ENCODE measurements around the gene ZFYVE28.
"Not testable (repeated sequence)": the region's sequence is repeated elsewhere in the genome, so short reads cannot be mapped to it uniquely, and the experiment has no call there.

Gene ZFYVE28

GRCh38 chr4:2432991-2433530 lies 14.6 kb upstream of the ZFYVE28 start:
- Histone ChIP-seq H3K27me3 (ENCODE audit: low read depth, low read length) (no peaks in the 10 kb centered on the region), H3K9me3 (ENCODE audit: control insufficient read depth in 1 of 2, low read length in 2 of 2) (no peaks in the 10 kb centered on the region), H3K36me3 (ENCODE audit: control insufficient read depth in 1 of 2, insufficient read depth in 2 of 2, low read length in 2 of 2) (no peaks in the 10 kb centered on the region), H3K4me1 (ENCODE audit: control insufficient read depth in 1 of 2, insufficient read depth in 2 of 2, low read length in 2 of 2) (no peaks in the 10 kb centered on the region), H3K4me3 (ENCODE audit: low read depth in 1 of 2, low read length in 2 of 2) (no peak overlapping the region), H3K27ac (ENCODE audit: low read length) (no peak overlapping the region)

GRCh38 chr4:2432004-2432403 lies 13.6 kb upstream of the ZFYVE28 start:
- no peaks in the 10 kb centered on the region for H3K36me3 ChIP-seq (ENCODE audit: control insufficient read depth in 1 of 2, insufficient read depth in 2 of 2, low read length in 2 of 2)
- no peak overlapping the region for H3K4me3 ChIP-seq (ENCODE audit: low read depth in 1 of 2, low read length in 2 of 2)
- no peaks in the 10 kb centered on the region for H3K4me1 ChIP-seq (ENCODE audit: control insufficient read depth in 1 of 2, insufficient read depth in 2 of 2, low read length in 2 of 2)
- no peaks in the 10 kb centered on the region for H3K9me3 ChIP-seq (ENCODE audit: control insufficient read depth in 1 of 2, low read length in 2 of 2)
- H3K27me3 ChIP-seq (ENCODE audit: low read depth, low read length) = no peaks in the 10 kb centered on the region
- H3K27ac ChIP-seq (ENCODE audit: low read length) = no peak overlapping the region

- H3K9me3 ChIP-seq (ENCODE audit: control insufficient read depth in 1 of 2, low read length in 2 of 2); H3K4me1 ChIP-seq (ENCODE audit: control insufficient read depth in 1 of 2, insufficient read depth in 2 of 2, low read length in 2 of 2); H3K27me3 ChIP-seq (ENCODE audit: low read depth, low read length); H3K36me3 ChIP-seq (ENCODE audit: control insufficient read depth in 1 of 2, insufficient read depth in 2 of 2, low read length in 2 of 2); H3K27ac ChIP-seq (ENCODE audit: low read length); H3K4me3 ChIP-seq (ENCODE audit: low read depth in 1 of 2, low read length in 2 of 2): not testable (repeated sequence)
Measured at GRCh38 chr4:2429945-2430757, 11.7 kb upstream of the ZFYVE28 start.

- Histone ChIP-seq H3K4me1 (ENCODE audit: control insufficient read depth in 1 of 2, insufficient read depth in 2 of 2, low read length in 2 of 2) (no peaks in the 10 kb centered on the region), H3K9me3 (ENCODE audit: control insufficient read depth in 1 of 2, low read length in 2 of 2) (no peaks in the 10 kb centered on the region), H3K27ac (ENCODE audit: low read length) (no peak overlapping the region)
Measured at GRCh38 chr4:2428496-2429213, 10.2 kb upstream of the ZFYVE28 start.

GRCh38 chr4:2427383-2428334 lies 9.2 kb upstream of the ZFYVE28 start:
- Histone ChIP-seq H3K9me3 (ENCODE audit: control insufficient read depth in 1 of 2, low read length in 2 of 2) (no peaks in the 10 kb centered on the region), H3K4me1 (ENCODE audit: control insufficient read depth in 1 of 2, insufficient read depth in 2 of 2, low read length in 2 of 2) (no peaks in the 10 kb centered on the region), H3K36me3 (ENCODE audit: control insufficient read depth in 1 of 2, insufficient read depth in 2 of 2, low read length in 2 of 2) (no peaks in the 10 kb centered on the region), H3K4me3 (ENCODE audit: low read depth in 1 of 2, low read length in 2 of 2) (no peak overlapping the region), H3K27ac (ENCODE audit: low read length) (no peak overlapping the region), H3K27me3 (ENCODE audit: low read depth, low read length) (no peaks in the 10 kb centered on the region)

More at GRCh38 chr4:2428496-2429213, 10.2 kb upstream of the ZFYVE28 start:
- H3K36me3 ChIP-seq (ENCODE audit: control insufficient read depth in 1 of 2, insufficient read depth in 2 of 2, low read length in 2 of 2) = no peaks in the 10 kb centered on the region
- no peak overlapping the region for H3K4me3 ChIP-seq (ENCODE audit: low read depth in 1 of 2, low read length in 2 of 2)
- H3K27me3 ChIP-seq (ENCODE audit: low read depth, low read length) = no peaks in the 10 kb centered on the region

- Histone ChIP-seq H3K4me3 (ENCODE audit: low read depth in 1 of 2, low read length in 2 of 2) (no peak overlapping the region), H3K36me3 (ENCODE audit: control insufficient read depth in 1 of 2, insufficient read depth in 2 of 2, low read length in 2 of 2) (no peaks in the 10 kb centered on the region), H3K27me3 (ENCODE audit: low read depth, low read length) (peaks cover 4% of the 10 kb centered on the region), H3K4me1 (ENCODE audit: control insufficient read depth in 1 of 2, insufficient read depth in 2 of 2, low read length in 2 of 2) (no peaks in the 10 kb centered on the region), H3K9me3 (ENCODE audit: control insufficient read depth in 1 of 2, low read length in 2 of 2) (no peaks in the 10 kb centered on the region), H3K27ac (ENCODE audit: low read length) (no peak overlapping the region)
Measured at GRCh38 chr4:2426711-2427275, 8.3 kb upstream of the ZFYVE28 start.

- no peaks in the 10 kb centered on the region for H3K36me3 ChIP-seq (ENCODE audit: control insufficient read depth in 1 of 2, insufficient read depth in 2 of 2, low read length in 2 of 2)
- H3K9me3 ChIP-seq (ENCODE audit: control insufficient read depth in 1 of 2, low read length in 2 of 2) = no peaks in the 10 kb centered on the region
- no peaks in the 10 kb centered on the region for H3K4me1 ChIP-seq (ENCODE audit: control insufficient read depth in 1 of 2, insufficient read depth in 2 of 2, low read length in 2 of 2)
- H3K27ac ChIP-seq (ENCODE audit: low read length) = no peak overlapping the region
- peaks cover 4% of the 10 kb centered on the region for H3K27me3 ChIP-seq (ENCODE audit: low read depth, low read length)
- H3K4me3 ChIP-seq (ENCODE audit: low read depth in 1 of 2, low read length in 2 of 2) = no peak overlapping the region
Measured at GRCh38 chr4:2426069-2426397, 7.6 kb upstream of the ZFYVE28 start.

GRCh38 chr4:2425386-2426068 lies 7.1 kb upstream of the ZFYVE28 start:
- Histone ChIP-seq H3K9me3 (ENCODE audit: control insufficient read depth in 1 of 2, low read length in 2 of 2) (no peaks in the 10 kb centered on the region), H3K27me3 (ENCODE audit: low read depth, low read length) (peaks cover 9% of the 10 kb centered on the region), H3K4me1 (ENCODE audit: control insufficient read depth in 1 of 2, insufficient read depth in 2 of 2, low read length in 2 of 2) (no peaks in the 10 kb centered on the region), H3K27ac (ENCODE audit: low read length) (no peak overlapping the region), H3K4me3 (ENCODE audit: low read depth in 1 of 2, low read length in 2 of 2) (no peak overlapping the region), H3K36me3 (ENCODE audit: control insufficient read depth in 1 of 2, insufficient read depth in 2 of 2, low read length in 2 of 2) (no peaks in the 10 kb centered on the region)

GRCh38 chr4:2424581-2424980 lies 6.1 kb upstream of the ZFYVE28 start:
- no peak overlapping the region for H3K4me3 ChIP-seq (ENCODE audit: low read depth in 1 of 2, low read length in 2 of 2)
- H3K4me1 ChIP-seq (ENCODE audit: control insufficient read depth in 1 of 2, insufficient read depth in 2 of 2, low read length in 2 of 2) = peaks cover under 1 to 1% of the 10 kb centered on the region in 2 donors
- no peaks in the 10 kb centered on the region for H3K9me3 ChIP-seq (ENCODE audit: control insufficient read depth in 1 of 2, low read length in 2 of 2)
- H3K27me3 ChIP-seq (ENCODE audit: low read depth, low read length) = peaks cover 14% of the 10 kb centered on the region
- H3K36me3 ChIP-seq (ENCODE audit: control insufficient read depth in 1 of 2, insufficient read depth in 2 of 2, low read length in 2 of 2) = no peaks in the 10 kb centered on the region
- no peak overlapping the region for H3K27ac ChIP-seq (ENCODE audit: low read length)

GRCh38 chr4:2423695-2424094 lies 5.2 kb upstream of the ZFYVE28 start:
- Histone ChIP-seq H3K27me3 (ENCODE audit: low read depth, low read length) (peaks cover 14% of the 10 kb centered on the region), H3K9me3 (ENCODE audit: control insufficient read depth in 1 of 2, low read length in 2 of 2) (no peaks in the 10 kb centered on the region), H3K4me1 (ENCODE audit: control insufficient read depth in 1 of 2, insufficient read depth in 2 of 2, low read length in 2 of 2) (peaks cover 6 to 7% of the 10 kb centered on the region in 2 donors), H3K4me3 (ENCODE audit: low read depth in 1 of 2, low read length in 2 of 2) (no peak overlapping the region), H3K27ac (ENCODE audit: low read length) (no peak overlapping the region), H3K36me3 (ENCODE audit: control insufficient read depth in 1 of 2, insufficient read depth in 2 of 2, low read length in 2 of 2) (no peaks in the 10 kb centered on the region)
